Left renal cortex interstitium (tissue), 4 donors: ENCODE data around the gene C1orf159. TPM values are rescaled to one million over a fixed set of nuclear protein-coding genes. Genes with fewer than 3 reads are reported as not detected.
"Not testable (repeated sequence)": the region's sequence is repeated elsewhere in the genome, so short reads cannot be mapped to it uniquely, and the experiment has no call there.

Experiments used
- DNase-seq, 4 donors: peaks; one replicate each; pipeline ENCODE4 v3.0.0-alpha.2; 2013; ENCODE audit warnings: low read depth in 4 of 4, low spot score in 2 of 4, missing footprints in 1 of 4
- polyA plus RNA-seq, 4 donors: library from polyadenylated mRNA; unstranded; fragments of 120-200 nt; gene quantifications; one replicate each; pipeline ENCODE4 v1.2.1, GENCODE V29; 2013; ENCODE audit not compliant: insufficient read length in 4 of 4

The C1orf159 gene
- polyA plus RNA-seq, 4 donors = 5.5 to 24.1 (median 14.1) TPM

- DNase-seq = no peak
Measured at GRCh38 chr1:1119272-1119890, 3.5 kb upstream of the C1orf159 start.

GRCh38 chr1:1118876-1119220 lies 3.0 kb upstream of the C1orf159 start:
- no peak for DNase-seq

GRCh38 chr1:1118011-1118875 lies 2.4 kb upstream of the C1orf159 start:
- DNase-seq = no peak

GRCh38 chr1:1117469-1117831 lies 1.6 kb upstream of the C1orf159 start:
- no peak for DNase-seq

GRCh38 chr1:1116701-1117468 lies 996 bp upstream of the C1orf159 start:
- DNase-seq = no peak

GRCh38 chr1:1115136-1115785 lies 628 bp downstream of the C1orf159 start:
- no peak for DNase-seq

GRCh38 chr1:1114431-1114830 lies 1.5 kb downstream of the C1orf159 start:
- no peak for DNase-seq

- no peak for DNase-seq
Measured at GRCh38 chr1:1112237-1112985, 3.5 kb downstream of the C1orf159 start.

- no peak for DNase-seq
Measured at GRCh38 chr1:1111516-1112236, 4.2 kb downstream of the C1orf159 start.

GRCh38 chr1:1110561-1110971 lies 5.3 kb downstream of the C1orf159 start:
- DNase-seq = no peak

GRCh38 chr1:1109743-1110142 lies 6.1 kb downstream of the C1orf159 start:
- DNase-seq = no peak

- DNase-seq = no peak
Measured at GRCh38 chr1:1106510-1107221, 9.2 kb downstream of the C1orf159 start.

GRCh38 chr1:1104152-1104551 lies 11.7 kb downstream of the C1orf159 start:
- not testable (repeated sequence) for DNase-seq

- no peak for DNase-seq
Measured at GRCh38 chr1:1101503-1101902, 14.4 kb downstream of the C1orf159 start.

- DNase-seq = no peak
Measured at GRCh38 chr1:1100296-1100695, 15.6 kb downstream of the C1orf159 start.

GRCh38 chr1:1099506-1100183 lies 16.2 kb downstream of the C1orf159 start:
- no peak for DNase-seq

- DNase-seq = no peak
Measured at GRCh38 chr1:1098681-1099421, 17.0 kb downstream of the C1orf159 start.

- DNase-seq = not testable (repeated sequence)
Measured at GRCh38 chr1:1096136-1096535, 19.8 kb downstream of the C1orf159 start.
